Prostate gland (tissue), 2 donors: Measurements from ENCODE around the gene NUPR1. TPM values are rescaled to one million over a fixed set of nuclear protein-coding genes. Genes with fewer than 3 reads are reported as not detected.

Experiments used
- DNase-seq: peaks from one replicate; pipeline ENCODE4 v3.0.0-alpha.2; 2019; ENCODE audit warnings: low spot score
- H3K27ac ChIP-seq, 2 donors: fragments of 200-600 bp; sonication (generic); 2 replicates each; pipeline ENCODE4 v1.5.1; 2017 to 2019
- H3K27me3 ChIP-seq: fragments of 200-600 bp; sonication (generic); replicated peaks from 2 replicates; pipeline ENCODE4 v1.5.1; 2019; ENCODE audit not compliant: insufficient read depth
- H3K36me3 ChIP-seq, 2 donors: fragments of 200-600 bp; sonication (generic); 1 replicate in 1 of 2; 2 replicates in 1 of 2; pipeline versions ENCODE4 v1.5.1 to v1.8.1; 2017 to 2019
- H3K4me1 ChIP-seq: fragments of 200-600 bp; sonication (generic); replicated peaks from 2 replicates; pipeline ENCODE4 v1.5.1; 2019
- H3K4me3 ChIP-seq, 2 donors: fragments of 200-600 bp; sonication (generic); 2 replicates each; pipeline ENCODE4 v1.5.1; 2017 to 2019
- H3K9me3 ChIP-seq: fragments of 200-600 bp; sonication (generic); 2 replicates; pipeline ENCODE4 v1.5.1; 2017
- CTCF ChIP-seq, 4 experiments: fragments of 200-600 bp in 2 of 4; fragments of 450-650 bp in 2 of 4; sonication (generic) in 2 of 4; IDR thresholded peaks; 1 replicate in 3 of 4; 2 replicates in 1 of 4; pipeline ENCODE4 v1.5.1; 2016 to 2019; ENCODE audit warnings: antibody characterized with exemption in 4 of 4, mild to moderate bottlenecking in 2 of 4, moderate library complexity in 2 of 4
- POLR2A ChIP-seq: fragments of 450-650 bp; IDR thresholded peaks from one replicate; pipeline ENCODE4 v1.6.1; 2016; ENCODE audit warnings: antibody characterized with exemption, mild to moderate bottlenecking
- POLR2AphosphoS5 ChIP-seq: sonication (generic); formaldehyde crosslinking; IDR thresholded peaks from one replicate; pipeline ENCODE4 v1.6.1; 2017; ENCODE audit warnings: antibody characterized with exemption
- WGBS: methylation state at CpG from one replicate; pipeline ENCODE4 v1.1.5; 2018; 5-methylcytosine and 5-hydroxymethylcytosine counted together
- intact Hi-C: fragments of 100-400 bp; cut with DNase I; formaldehyde crosslinking; loops from one replicate; pipeline ENCODE4 v1.14.2; 2022
- total RNA-seq, 2 donors: library from RNA; depleted of rRNA; stranded (reverse); fragments of >200 nt; gene quantifications; one replicate each; pipeline ENCODE4 v1.1.0, GENCODE V29; 2016

The NUPR1 gene
- total RNA-seq, 2 donors from 2014 or later, result 79.6 to 107 TPM

- intact Hi-C loops, result no loop called here
- Histone ChIP-seq H3K4me1 (no peaks in the 10 kb centered on the region), H3K4me3 (no peak overlapping the region), H3K36me3 (no peaks in the 10 kb centered on the region), H3K27me3 (no peaks in the 10 kb centered on the region), H3K27ac (peak overlapping the region in 1 of 2 donors; percentile 14), H3K9me3 (no peaks in the 10 kb centered on the region)
- 81% methylated on average over 5 of the region's 5 CpGs for WGBS
- TF ChIP-seq CTCF (IDR thresholded peaks at IDR 0.05), result no peak
- TF ChIP-seq POLR2AphosphoS5, result no peak
- no peak for TF ChIP-seq POLR2A
- no peak for DNase-seq
These were observed 5.7 kb downstream of the NUPR1 start for GRCh38 chr16:28532940-28533647.

- Histone ChIP-seq H3K4me3 (no peak overlapping the region), H3K36me3 (no peaks in the 10 kb centered on the region), H3K4me1 (no peaks in the 10 kb centered on the region), H3K27me3 (no peaks in the 10 kb centered on the region), H3K9me3 (no peaks in the 10 kb centered on the region), H3K27ac (peak overlapping the region in 1 of 2 donors; percentile 14)
- no peak for TF ChIP-seq CTCF (IDR thresholded peaks at IDR 0.05)
- TF ChIP-seq POLR2AphosphoS5, result peak; percentile 16
- TF ChIP-seq POLR2A, result no peak
- DNase-seq, result no peak
- 75% methylated on average over 9 of the region's 9 CpGs for WGBS
- intact Hi-C loops, result no loop called here
These were observed 6.7 kb downstream of the NUPR1 start for GRCh38 chr16:28531777-28532744.

- no peaks in the 10 kb centered on the region for H3K9me3 ChIP-seq
- H3K4me3 ChIP-seq, result no peak overlapping the region
- H3K4me1 ChIP-seq, result no peaks in the 10 kb centered on the region
- no peak for TF ChIP-seq CTCF (IDR thresholded peaks at IDR 0.05)
- no peak for TF ChIP-seq POLR2AphosphoS5
- TF ChIP-seq POLR2A, result no peak
- no peak for DNase-seq
- no peaks in the 10 kb centered on the region for H3K36me3 ChIP-seq
- H3K27me3 ChIP-seq, result no peaks in the 10 kb centered on the region
- intact Hi-C loops, result no loop called here
- no peak overlapping the region for H3K27ac ChIP-seq
These were observed 9.7 kb downstream of the NUPR1 start for GRCh38 chr16:28529124-28529523.

- Histone ChIP-seq H3K27me3 (no peaks in the 10 kb centered on the region), H3K4me1 (no peaks in the 10 kb centered on the region), H3K27ac (peak overlapping the region in 1 of 2 donors; percentile 33), H3K4me3 (no peak overlapping the region), H3K9me3 (no peaks in the 10 kb centered on the region), H3K36me3 (no peaks in the 10 kb centered on the region)
- 84% methylated on average over 5 of the region's 5 CpGs for WGBS
- DNase-seq, result no peak
- intact Hi-C loops, result no loop called here
- no peak for TF ChIP-seq CTCF (IDR thresholded peaks at IDR 0.05)
- TF ChIP-seq POLR2A, result no peak
- no peak for TF ChIP-seq POLR2AphosphoS5
These were observed 10.3 kb downstream of the NUPR1 start for GRCh38 chr16:28528463-28528867.
